Lung (tissue), 12 donors: ENCODE results near the gene MYT1. TPM values are rescaled to one million over a fixed set of nuclear protein-coding genes. Genes with fewer than 3 reads are reported as not detected.
"Not testable (repeated sequence)": the region's sequence is repeated elsewhere in the genome, so short reads cannot be mapped to it uniquely, and the experiment has no call there.

ENCODE experiments used
- ATAC-seq: fragments of 200-7000 bp; cut with Tn5 transposase; one replicate; pipeline ENCODE4 v1.9.1; 2020; ENCODE audit warnings: moderate number of reproducible peaks; ENCODE audit not compliant: insufficient read depth, low FRiP score
- DNase-seq, 3 donors: peaks; one replicate each; pipeline ENCODE4 v3.0.0-alpha.2; 2013 to 2017
- H3K27ac ChIP-seq, 2 donors: one replicate each; pipeline ENCODE4 v1.5.1; 2013; ENCODE audit warnings: mild to moderate bottlenecking in 2 of 2, moderate library complexity in 2 of 2, control low read depth in 1 of 2, inconsistent platforms in 1 of 2, low read depth in 1 of 2, low read length in 1 of 2
- H3K27me3 ChIP-seq, 3 donors: one replicate each; pipeline ENCODE4 v1.5.1; 2013; ENCODE audit warnings: low read length in 2 of 3; ENCODE audit not compliant: control insufficient read depth in 3 of 3, insufficient read depth in 3 of 3
- H3K36me3 ChIP-seq, 4 donors: one replicate each; pipeline ENCODE4 v1.5.1; 2013; ENCODE audit warnings: low read length in 4 of 4, mild to moderate bottlenecking in 1 of 4, moderate library complexity in 1 of 4; ENCODE audit not compliant: control insufficient read depth in 4 of 4, insufficient read depth in 4 of 4
- H3K4me1 ChIP-seq, 5 donors: one replicate each; pipeline ENCODE4 v1.5.1; 2013; ENCODE audit warnings: low read length in 5 of 5, mild to moderate bottlenecking in 2 of 5, moderate library complexity in 1 of 5; ENCODE audit not compliant: control insufficient read depth in 5 of 5, insufficient read depth in 5 of 5
- H3K4me3 ChIP-seq: one replicate; pipeline ENCODE4 v1.5.1; 2013; ENCODE audit warnings: mild to moderate bottlenecking, control low read depth, moderate library complexity
- H3K9ac ChIP-seq, 2 donors: one replicate each; pipeline ENCODE4 v1.5.1; 2013; ENCODE audit warnings: low read length in 2 of 2, control low read depth in 1 of 2; ENCODE audit not compliant: insufficient read depth in 1 of 2
- H3K9me3 ChIP-seq, 4 donors: one replicate each; pipeline ENCODE4 v1.5.1; 2013; ENCODE audit warnings: low read length in 3 of 4, mild to moderate bottlenecking in 1 of 4, moderate library complexity in 1 of 4; ENCODE audit not compliant: control insufficient read depth in 4 of 4, insufficient read depth in 3 of 4
- WGBS, 2 donors: extraction: QIAGEN DNeasy Blood & Tissue Kit; methylation state at CpG; one replicate each; pipeline ENCODE4 v1.1.7; 2013; 5-methylcytosine and 5-hydroxymethylcytosine counted together
- polyA plus RNA-seq, 2 donors: library from polyadenylated mRNA; stranded (reverse); fragments of 200-250 nt; gene quantifications; one replicate each; pipeline ENCODE4 v1.2.1, GENCODE V29; 2013
- total RNA-seq, 2 donors: library from RNA; depleted of rRNA in 1 of 2; stranded (reverse); fragments of >200 nt in 1 of 2; gene quantifications; one replicate each; pipeline ENCODE4 v1.2.1, GENCODE V29; 2014 to 2021
- TF ChIP-seq, protein P1 (sequence below): IDR thresholded peaks from 2 replicates; pipeline ENCODE4 v1.5.1; 2012; ENCODE audit warnings: mild to moderate bottlenecking; ENCODE audit errors: control extremely low read depth, extremely low read depth
- donor health status: control.
- donor health status: control.
- donor health status: Bipolar disorder and iron deficiency.
- donor health status: healthy.
- donor health status: DM: yes; HTN: yes; CAD: no.

The MYT1 gene
- total and polyA plus RNA-seq, 4 donors: 0.03 to 0.40 (median 0.10) TPM; not detected in 1

DNA sequence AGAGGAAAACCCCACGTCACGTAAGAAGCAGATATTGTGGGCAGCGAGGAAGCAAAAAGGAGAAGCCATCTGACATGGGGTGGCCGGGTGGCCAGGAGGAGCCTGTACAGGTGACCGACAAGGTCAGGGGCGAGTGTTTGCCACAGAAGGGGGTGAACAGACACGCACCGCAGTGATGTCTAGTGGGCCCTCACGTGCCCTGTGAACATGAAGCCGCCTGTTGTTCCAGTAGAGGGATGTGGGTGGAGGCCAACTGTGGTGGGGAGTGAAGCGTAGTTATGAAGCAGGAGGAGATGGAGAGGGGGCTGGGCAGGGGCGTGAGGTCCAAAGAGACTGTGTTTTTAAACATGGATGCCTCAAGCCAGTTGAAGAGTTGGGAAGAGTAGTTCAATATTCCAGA is 20.5 kb downstream of the MYT1 start:
- Histone ChIP-seq H3K27me3 (peaks cover 0 to 10% (median 0%) of the 10 kb centered on the region in 3 donors), H3K9me3 (peaks cover 0 to 5% (median 0%) of the 10 kb centered on the region in 4 donors), H3K36me3 (no peaks in the 10 kb centered on the region), H3K27ac (no peak overlapping the region), H3K4me3 (no peak overlapping the region), H3K9ac (no peak overlapping the region), H3K4me1 (peaks cover 0 to 9% (median 0%) of the 10 kb centered on the region in 5 donors)
- DNase-seq: no peak
- WGBS, 2 donors: 72 to 79% methylated on average over 12 of the region's 12 CpGs
- ATAC-seq: no peak
- TF ChIP-seq, protein P1, sequence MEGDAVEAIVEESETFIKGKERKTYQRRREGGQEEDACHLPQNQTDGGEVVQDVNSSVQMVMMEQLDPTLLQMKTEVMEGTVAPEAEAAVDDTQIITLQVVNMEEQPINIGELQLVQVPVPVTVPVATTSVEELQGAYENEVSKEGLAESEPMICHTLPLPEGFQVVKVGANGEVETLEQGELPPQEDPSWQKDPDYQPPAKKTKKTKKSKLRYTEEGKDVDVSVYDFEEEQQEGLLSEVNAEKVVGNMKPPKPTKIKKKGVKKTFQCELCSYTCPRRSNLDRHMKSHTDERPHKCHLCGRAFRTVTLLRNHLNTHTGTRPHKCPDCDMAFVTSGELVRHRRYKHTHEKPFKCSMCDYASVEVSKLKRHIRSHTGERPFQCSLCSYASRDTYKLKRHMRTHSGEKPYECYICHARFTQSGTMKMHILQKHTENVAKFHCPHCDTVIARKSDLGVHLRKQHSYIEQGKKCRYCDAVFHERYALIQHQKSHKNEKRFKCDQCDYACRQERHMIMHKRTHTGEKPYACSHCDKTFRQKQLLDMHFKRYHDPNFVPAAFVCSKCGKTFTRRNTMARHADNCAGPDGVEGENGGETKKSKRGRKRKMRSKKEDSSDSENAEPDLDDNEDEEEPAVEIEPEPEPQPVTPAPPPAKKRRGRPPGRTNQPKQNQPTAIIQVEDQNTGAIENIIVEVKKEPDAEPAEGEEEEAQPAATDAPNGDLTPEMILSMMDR: no peak

DNA sequence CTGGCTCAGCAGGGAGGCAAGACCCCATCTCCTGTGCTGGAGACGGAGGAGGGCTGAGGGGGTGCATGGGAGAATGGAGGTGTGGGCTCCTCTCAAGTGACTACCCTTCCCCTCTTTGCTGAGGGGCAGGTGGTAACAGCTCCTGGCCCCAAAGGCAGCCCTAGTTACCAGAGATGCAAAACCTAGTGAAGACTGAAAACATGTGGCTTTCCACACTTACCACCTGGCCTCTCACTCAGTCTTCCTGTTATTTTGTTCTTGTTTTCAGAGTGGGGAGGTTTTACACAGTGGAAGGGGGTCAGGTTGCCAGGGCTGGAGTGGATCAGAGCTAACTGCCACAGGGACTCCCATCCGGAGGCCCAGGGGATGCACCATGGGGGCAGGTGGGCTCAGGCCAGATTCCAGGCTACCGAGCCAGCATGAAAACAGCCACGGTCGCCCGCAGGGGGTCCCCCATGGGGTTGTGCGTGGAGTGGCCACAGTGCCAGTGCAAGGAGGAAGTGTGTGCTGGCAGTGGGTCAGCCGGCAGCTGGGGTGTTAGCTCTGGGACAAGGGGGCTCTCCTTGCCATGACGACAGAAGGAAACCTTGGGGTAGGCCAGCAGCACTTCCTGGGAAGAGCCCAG is 21.1 kb downstream of the MYT1 start:
- TF ChIP-seq, protein P1: no peak
- 79 to 80% methylated on average over 9 of the region's 9 CpGs for WGBS, 2 donors
- Histone ChIP-seq H3K36me3 (no peaks in the 10 kb centered on the region), H3K27ac (no peak overlapping the region), H3K27me3 (peaks cover 0 to 10% (median 0%) of the 10 kb centered on the region in 3 donors), H3K9me3 (peaks cover 0 to 2% (median 0%) of the 10 kb centered on the region in 4 donors), H3K4me3 (no peak overlapping the region), H3K4me1 (peaks cover 0 to 9% (median 0%) of the 10 kb centered on the region in 5 donors), H3K9ac (no peak overlapping the region)
- DNase-seq (no peak), ATAC-seq (no peak)

DNA sequence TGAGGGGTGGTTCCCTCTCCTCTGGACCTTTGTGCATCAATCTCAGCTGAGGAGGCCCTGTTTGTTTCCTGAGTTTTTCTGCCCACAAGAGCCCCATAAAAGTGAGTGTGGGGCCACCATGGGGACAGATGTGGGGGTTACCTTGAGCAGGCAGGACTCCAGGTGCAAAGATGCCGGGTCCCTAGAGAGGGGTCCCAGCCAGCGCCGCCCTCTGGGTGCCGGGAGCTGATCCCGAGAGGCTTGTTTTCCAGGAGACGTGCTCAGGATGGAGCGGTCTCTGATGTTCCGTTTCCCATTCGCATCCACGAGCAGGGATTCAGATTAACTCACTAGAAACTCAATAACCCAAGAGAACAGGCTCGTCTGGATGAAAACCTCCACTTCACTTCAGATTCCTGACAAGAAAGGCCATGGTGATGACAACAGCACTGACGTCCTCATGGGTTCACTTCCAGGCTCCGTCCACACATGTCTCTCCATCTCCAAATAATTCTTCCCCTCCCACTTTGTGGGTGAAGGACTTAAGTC is 21.9 kb downstream of the MYT1 start:
- H3K4me1 ChIP-seq: peaks cover 0 to 9% (median 0%) of the 10 kb centered on the region in 5 donors
- no peak for DNase-seq

DNA sequence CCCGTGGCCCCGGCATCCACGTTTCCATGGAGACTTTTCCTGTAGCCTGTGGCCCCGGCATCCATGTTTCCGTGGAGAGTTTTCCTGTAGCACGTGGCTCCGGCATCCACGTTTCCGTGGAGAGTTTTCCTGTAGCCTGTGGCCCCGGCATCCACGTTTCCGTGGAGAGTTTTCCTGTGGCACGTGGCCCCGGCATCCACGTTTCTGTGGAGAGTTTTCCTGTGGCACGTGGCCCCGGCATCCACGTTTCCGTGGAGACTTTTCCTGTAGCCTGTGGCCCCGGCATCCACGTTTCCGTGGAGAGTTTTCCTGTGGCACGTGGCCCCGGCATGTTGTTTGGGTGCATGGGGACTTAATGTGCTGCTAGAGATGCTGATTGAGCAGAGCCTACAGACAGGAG is 23.0 kb downstream of the MYT1 start:
- not testable (repeated sequence) for H3K4me1 ChIP-seq, H3K27ac ChIP-seq, H3K4me3 ChIP-seq, H3K9ac ChIP-seq, ATAC-seq, H3K9me3 ChIP-seq, H3K27me3 ChIP-seq, DNase-seq, H3K36me3 ChIP-seq
- WGBS, 2 donors: 95 to 97% methylated on average over 24 of the region's 24 CpGs

More for the DNA sequence above, 21.9 kb downstream of the MYT1 start:
- Histone ChIP-seq H3K4me3 (no peak overlapping the region), H3K27ac (no peak overlapping the region), H3K27me3 (peaks cover 0 to 10% (median 0%) of the 10 kb centered on the region in 3 donors), H3K9me3 (peaks cover 0 to 2% (median 0%) of the 10 kb centered on the region in 4 donors), H3K9ac (no peak overlapping the region), H3K36me3 (no peaks in the 10 kb centered on the region)
- no peak for ATAC-seq
- WGBS, 2 donors: 93% methylated on average over 13 of the region's 13 CpGs
- TF ChIP-seq, protein P1: no peak
